Mesothelial cell of epicardium (in vitro differentiated cells): ENCODE measurements around the gene ACTR5. TPM values are rescaled to one million over a fixed set of nuclear protein-coding genes. Genes with fewer than 3 reads are reported as not detected.
A peak's percentile ranks its signal among the peaks of the same experiment; 100 is the strongest.
"Not testable (repeated sequence)": the region's sequence is repeated elsewhere in the genome, so short reads cannot be mapped to it uniquely, and the experiment has no call there.

ENCODE experiments used
- DNase-seq, 2 experiments: peaks; one replicate each; pipeline ENCODE4 v3.0.0; 2021; ENCODE audit warnings: low spot score in 2 of 2; ENCODE audit not compliant: unreplicated experiment in 2 of 2
- H3K27ac Mint-ChIP-seq: 2 replicates; pipeline ENCODE4 v1.8.0; 2021; ENCODE audit warnings: mixed read lengths
- H3K27me3 Mint-ChIP-seq: 2 replicates; pipeline ENCODE4 v1.8.0; 2021; ENCODE audit warnings: low read depth, mixed read lengths
- H3K36me3 Mint-ChIP-seq: 2 replicates; pipeline ENCODE4 v1.8.0; 2021; ENCODE audit warnings: mixed read lengths
- H3K4me1 Mint-ChIP-seq: 2 replicates; pipeline ENCODE4 v1.8.0; 2021; ENCODE audit warnings: mixed read lengths
- H3K4me3 Mint-ChIP-seq: 2 replicates; pipeline ENCODE4 v1.8.0; 2021; ENCODE audit warnings: mild to moderate bottlenecking, moderate library complexity, mixed read lengths
- H3K9me3 Mint-ChIP-seq: 2 replicates; pipeline ENCODE4 v1.8.0; 2021; ENCODE audit warnings: mixed read lengths
- total RNA-seq: library from RNA; stranded (reverse); gene quantifications from 3 replicates; pipeline ENCODE4 v1.2.1, GENCODE V29; 2021
- TF ChIP-seq, protein P1 (sequence below): fragments of 200-600 bp; sonication (generic); IDR thresholded peaks from one replicate; pipeline ENCODE4 v1.5.0; 2021; ENCODE audit warnings: antibody characterized with exemption; ENCODE audit not compliant: unreplicated experiment

Gene ACTR5
- total RNA-seq, 1 donor from 2014 or later = 9.5 TPM

- no peaks in the 10 kb centered on the region for H3K9me3 Mint-ChIP-seq
- no peaks in the 10 kb centered on the region for H3K4me1 Mint-ChIP-seq
- TF ChIP-seq, protein P1, sequence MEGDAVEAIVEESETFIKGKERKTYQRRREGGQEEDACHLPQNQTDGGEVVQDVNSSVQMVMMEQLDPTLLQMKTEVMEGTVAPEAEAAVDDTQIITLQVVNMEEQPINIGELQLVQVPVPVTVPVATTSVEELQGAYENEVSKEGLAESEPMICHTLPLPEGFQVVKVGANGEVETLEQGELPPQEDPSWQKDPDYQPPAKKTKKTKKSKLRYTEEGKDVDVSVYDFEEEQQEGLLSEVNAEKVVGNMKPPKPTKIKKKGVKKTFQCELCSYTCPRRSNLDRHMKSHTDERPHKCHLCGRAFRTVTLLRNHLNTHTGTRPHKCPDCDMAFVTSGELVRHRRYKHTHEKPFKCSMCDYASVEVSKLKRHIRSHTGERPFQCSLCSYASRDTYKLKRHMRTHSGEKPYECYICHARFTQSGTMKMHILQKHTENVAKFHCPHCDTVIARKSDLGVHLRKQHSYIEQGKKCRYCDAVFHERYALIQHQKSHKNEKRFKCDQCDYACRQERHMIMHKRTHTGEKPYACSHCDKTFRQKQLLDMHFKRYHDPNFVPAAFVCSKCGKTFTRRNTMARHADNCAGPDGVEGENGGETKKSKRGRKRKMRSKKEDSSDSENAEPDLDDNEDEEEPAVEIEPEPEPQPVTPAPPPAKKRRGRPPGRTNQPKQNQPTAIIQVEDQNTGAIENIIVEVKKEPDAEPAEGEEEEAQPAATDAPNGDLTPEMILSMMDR = peak; percentile 53
- H3K36me3 Mint-ChIP-seq = no peaks in the 10 kb centered on the region
- no peak for DNase-seq
- no peak overlapping the region for H3K4me3 Mint-ChIP-seq
- H3K27me3 Mint-ChIP-seq = peaks cover 6% of the 10 kb centered on the region
- no peak overlapping the region for H3K27ac Mint-ChIP-seq
These were observed 42.2 kb downstream of the ACTR5 start for GRCh38 chr20:38790200-38791053.

GRCh38 chr20:38791291-38791690, 43.0 kb downstream of the ACTR5 start:
- H3K4me1 Mint-ChIP-seq = no peaks in the 10 kb centered on the region
- TF ChIP-seq, protein P1 = no peak

GRCh38 chr20:38791940-38792339, 43.7 kb downstream of the ACTR5 start:
- TF ChIP-seq, protein P1 = no peak
- Mint-ChIP-seq H3K36me3 (no peaks in the 10 kb centered on the region), H3K27me3 (peaks cover 11% of the 10 kb centered on the region), H3K9me3 (no peaks in the 10 kb centered on the region), H3K4me3 (no peak overlapping the region), H3K4me1 (no peaks in the 10 kb centered on the region), H3K27ac (no peak overlapping the region)
- no peak for DNase-seq

More at GRCh38 chr20:38791291-38791690, 43.0 kb downstream of the ACTR5 start:
- Mint-ChIP-seq H3K36me3 (no peaks in the 10 kb centered on the region), H3K27ac (no peak overlapping the region), H3K4me3 (no peak overlapping the region), H3K9me3 (no peaks in the 10 kb centered on the region), H3K27me3 (peaks cover 8% of the 10 kb centered on the region)
- DNase-seq = no peak

GRCh38 chr20:38794057-38794456, 45.8 kb downstream of the ACTR5 start:
- not testable (repeated sequence) for H3K27ac Mint-ChIP-seq, DNase-seq, H3K4me1 Mint-ChIP-seq, H3K9me3 Mint-ChIP-seq, H3K4me3 Mint-ChIP-seq, H3K36me3 Mint-ChIP-seq
- peaks cover 21% of the 10 kb centered on the region for H3K27me3 Mint-ChIP-seq

- DNase-seq = no peak
- Mint-ChIP-seq H3K4me1 (no peaks in the 10 kb centered on the region), H3K27ac (no peak overlapping the region), H3K9me3 (no peaks in the 10 kb centered on the region), H3K27me3 (peaks cover 21% of the 10 kb centered on the region), H3K36me3 (no peaks in the 10 kb centered on the region), H3K4me3 (no peak overlapping the region)
- TF ChIP-seq, protein P1 = no peak
These were observed 50.0 kb downstream of the ACTR5 start for GRCh38 chr20:38798266-38798665.

DNA sequence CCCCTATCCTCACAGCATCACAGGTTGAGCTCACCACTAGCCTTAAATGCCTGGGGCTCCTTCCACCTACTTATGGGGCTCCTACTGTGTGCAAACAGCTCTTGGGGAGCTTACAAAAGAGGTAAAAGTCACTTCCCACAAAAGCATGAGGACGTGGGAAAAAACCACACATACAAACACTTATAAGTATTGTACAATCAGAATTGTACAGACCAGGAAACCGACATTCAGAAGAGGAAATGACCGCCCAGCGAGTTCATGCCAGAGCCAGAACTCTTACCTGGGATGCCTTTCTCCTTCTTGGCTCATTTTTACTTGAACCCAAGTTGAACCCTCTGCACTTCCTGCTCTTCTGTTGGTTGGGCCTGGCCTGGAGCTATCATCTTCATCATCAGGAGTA, 50.9 kb downstream of the ACTR5 start:
- TF ChIP-seq, protein P1 = no peak
- Mint-ChIP-seq H3K4me3 (no peak overlapping the region), H3K4me1 (no peaks in the 10 kb centered on the region), H3K9me3 (no peaks in the 10 kb centered on the region), H3K27ac (no peak overlapping the region), H3K27me3 (peaks cover 30% of the 10 kb centered on the region), H3K36me3 (no peaks in the 10 kb centered on the region)
- DNase-seq = no peak
